Keratinocyte (primary cell): ENCODE measurements around the gene OR51E2.

ENCODE experiments used
- EZH2 ChIP-seq: IDR thresholded peaks from one replicate; pipeline ENCODE4 v1.6.1; 2012; ENCODE audit warnings: inconsistent platforms, mild to moderate bottlenecking, low read length, moderate library complexity
- TF ChIP-seq, protein P1 (sequence below), 3 experiments: IDR thresholded peaks in 1 of 3; conservative IDR thresholded peaks in 1 of 3; optimal IDR thresholded peaks in 1 of 3; 2 replicates in 2 of 3; 3 replicates in 1 of 3; pipeline versions ENCODE3 to v1.5.1; 2011; ENCODE audit warnings: low read length in 3 of 3, mild to moderate bottlenecking in 3 of 3, moderate library complexity in 2 of 3, control low read depth in 1 of 3, inconsistent platforms in 1 of 3; ENCODE audit not compliant: insufficient read depth in 2 of 3; ENCODE audit errors: extremely low read depth in 1 of 3

DNA sequence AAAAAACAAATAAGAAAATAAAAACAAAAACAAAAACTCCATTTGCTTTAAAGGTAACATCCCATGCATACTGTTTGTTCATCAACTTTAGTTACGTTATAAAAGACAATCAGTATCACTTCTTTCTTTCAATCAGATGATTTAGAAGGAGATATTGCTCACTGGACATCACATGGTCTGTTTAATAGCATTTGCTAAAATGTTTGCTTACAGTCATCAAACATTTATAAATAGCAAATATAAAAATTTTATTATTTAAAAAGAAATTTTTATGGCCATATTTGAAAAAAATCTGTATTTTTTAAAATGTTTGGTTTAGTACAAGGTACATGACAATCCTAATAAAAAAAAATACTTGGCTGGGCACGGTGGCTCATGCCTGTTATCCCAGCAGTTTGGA is 29.5 kb upstream of the OR51E2 start:
- TF ChIP-seq, protein P1, sequence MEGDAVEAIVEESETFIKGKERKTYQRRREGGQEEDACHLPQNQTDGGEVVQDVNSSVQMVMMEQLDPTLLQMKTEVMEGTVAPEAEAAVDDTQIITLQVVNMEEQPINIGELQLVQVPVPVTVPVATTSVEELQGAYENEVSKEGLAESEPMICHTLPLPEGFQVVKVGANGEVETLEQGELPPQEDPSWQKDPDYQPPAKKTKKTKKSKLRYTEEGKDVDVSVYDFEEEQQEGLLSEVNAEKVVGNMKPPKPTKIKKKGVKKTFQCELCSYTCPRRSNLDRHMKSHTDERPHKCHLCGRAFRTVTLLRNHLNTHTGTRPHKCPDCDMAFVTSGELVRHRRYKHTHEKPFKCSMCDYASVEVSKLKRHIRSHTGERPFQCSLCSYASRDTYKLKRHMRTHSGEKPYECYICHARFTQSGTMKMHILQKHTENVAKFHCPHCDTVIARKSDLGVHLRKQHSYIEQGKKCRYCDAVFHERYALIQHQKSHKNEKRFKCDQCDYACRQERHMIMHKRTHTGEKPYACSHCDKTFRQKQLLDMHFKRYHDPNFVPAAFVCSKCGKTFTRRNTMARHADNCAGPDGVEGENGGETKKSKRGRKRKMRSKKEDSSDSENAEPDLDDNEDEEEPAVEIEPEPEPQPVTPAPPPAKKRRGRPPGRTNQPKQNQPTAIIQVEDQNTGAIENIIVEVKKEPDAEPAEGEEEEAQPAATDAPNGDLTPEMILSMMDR (optimal IDR thresholded peaks at IDR 0.05 in 1 of 3, IDR thresholded peaks at IDR 0.05 in 1 of 3, conservative IDR thresholded peaks at IDR 0.05 in 1 of 3; ENCODE audit: extremely low read depth in 1 of 3, insufficient read depth in 2 of 3, low read length in 3 of 3) = no peak
- TF ChIP-seq EZH2 = no peak
